Measurements from ENCODE around the gene IQGAP1.

IQGAP1 gene

GRCh38 chr15:90465140-90465929 is 77.3 kb downstream of the IQGAP1 start:
- TF ChIP-seq, protein P1, sequence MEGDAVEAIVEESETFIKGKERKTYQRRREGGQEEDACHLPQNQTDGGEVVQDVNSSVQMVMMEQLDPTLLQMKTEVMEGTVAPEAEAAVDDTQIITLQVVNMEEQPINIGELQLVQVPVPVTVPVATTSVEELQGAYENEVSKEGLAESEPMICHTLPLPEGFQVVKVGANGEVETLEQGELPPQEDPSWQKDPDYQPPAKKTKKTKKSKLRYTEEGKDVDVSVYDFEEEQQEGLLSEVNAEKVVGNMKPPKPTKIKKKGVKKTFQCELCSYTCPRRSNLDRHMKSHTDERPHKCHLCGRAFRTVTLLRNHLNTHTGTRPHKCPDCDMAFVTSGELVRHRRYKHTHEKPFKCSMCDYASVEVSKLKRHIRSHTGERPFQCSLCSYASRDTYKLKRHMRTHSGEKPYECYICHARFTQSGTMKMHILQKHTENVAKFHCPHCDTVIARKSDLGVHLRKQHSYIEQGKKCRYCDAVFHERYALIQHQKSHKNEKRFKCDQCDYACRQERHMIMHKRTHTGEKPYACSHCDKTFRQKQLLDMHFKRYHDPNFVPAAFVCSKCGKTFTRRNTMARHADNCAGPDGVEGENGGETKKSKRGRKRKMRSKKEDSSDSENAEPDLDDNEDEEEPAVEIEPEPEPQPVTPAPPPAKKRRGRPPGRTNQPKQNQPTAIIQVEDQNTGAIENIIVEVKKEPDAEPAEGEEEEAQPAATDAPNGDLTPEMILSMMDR (IDR thresholded peaks at IDR 0.05; ENCODE audit: low read depth, low read length, missing control alignments) = no peak
- no peak for DNase-seq (ENCODE audit: extremely low read depth, low read depth)
- H3K4me3 ChIP-seq (replicated peaks; ENCODE audit: low read depth, low read length) = no peak overlapping the region

DNA sequence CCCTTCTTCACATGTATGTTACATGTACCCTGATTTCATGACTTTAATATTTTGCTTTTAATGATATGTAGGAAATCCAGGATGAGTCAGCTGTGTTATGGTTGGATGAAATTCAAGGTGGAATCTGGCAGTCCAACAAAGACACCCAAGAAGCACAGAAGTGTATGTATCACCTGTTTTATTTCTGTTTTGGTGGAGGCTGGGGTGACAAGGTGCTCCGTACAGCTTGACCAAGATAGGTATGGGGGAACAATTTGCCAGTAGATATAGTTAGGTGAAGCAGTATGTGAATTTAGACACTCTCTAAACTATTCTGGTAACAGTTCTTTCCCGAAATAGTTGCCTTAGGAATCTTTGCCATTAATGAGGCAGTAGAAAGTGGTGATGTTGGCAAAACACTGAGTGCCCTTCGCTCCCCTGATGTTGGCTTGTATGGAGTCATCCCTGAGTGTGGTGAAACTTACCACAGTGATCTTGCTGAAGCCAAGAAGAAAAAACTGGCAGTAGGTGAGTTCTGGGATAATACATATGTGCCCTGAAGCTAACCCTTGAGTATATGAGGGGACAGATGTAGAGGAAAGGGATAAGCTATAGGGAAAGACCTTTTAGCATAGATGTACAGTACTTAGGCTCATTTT is 78.0 kb downstream of the IQGAP1 start:
- no peak for DNase-seq (ENCODE audit: extremely low read depth, low read depth)
- TF ChIP-seq, protein P1 (IDR thresholded peaks at IDR 0.05; ENCODE audit: low read depth, low read length, missing control alignments) = no peak
- H3K4me3 ChIP-seq (replicated peaks; ENCODE audit: low read depth, low read length) = no peak overlapping the region

- TF ChIP-seq, protein P1 (IDR thresholded peaks at IDR 0.05; ENCODE audit: low read depth, low read length, missing control alignments) = no peak
- DNase-seq (ENCODE audit: extremely low read depth, low read depth) = no peak
- H3K4me3 ChIP-seq (replicated peaks; ENCODE audit: low read depth, low read length) = no peak overlapping the region
Measured at GRCh38 chr15:90469723-90470122, 81.7 kb downstream of the IQGAP1 start.

DNA sequence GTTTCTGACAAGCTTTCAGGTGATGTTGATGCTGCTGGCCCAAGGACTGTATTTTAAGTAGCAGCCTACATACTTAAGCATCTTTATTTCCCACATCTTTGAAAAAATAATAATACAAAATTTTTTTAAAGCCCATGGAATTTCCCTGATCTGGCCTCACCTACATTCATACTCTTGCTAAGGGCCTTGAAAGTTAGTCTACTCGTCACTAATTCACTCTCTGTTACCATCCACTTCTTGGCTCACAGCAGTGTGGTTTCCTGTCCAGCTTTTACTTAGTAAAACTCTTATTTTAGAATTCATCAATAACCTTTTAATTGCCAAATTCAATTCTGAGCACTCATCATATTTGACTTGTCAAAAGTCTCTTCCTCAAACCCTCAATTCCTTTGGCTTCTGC is 82.4 kb downstream of the IQGAP1 start:
- no peak overlapping the region for H3K4me3 ChIP-seq (replicated peaks; ENCODE audit: low read depth, low read length)
- DNase-seq (ENCODE audit: extremely low read depth, low read depth) = no peak
- TF ChIP-seq, protein P1 (IDR thresholded peaks at IDR 0.05; ENCODE audit: low read depth, low read length, missing control alignments) = no peak

DNA sequence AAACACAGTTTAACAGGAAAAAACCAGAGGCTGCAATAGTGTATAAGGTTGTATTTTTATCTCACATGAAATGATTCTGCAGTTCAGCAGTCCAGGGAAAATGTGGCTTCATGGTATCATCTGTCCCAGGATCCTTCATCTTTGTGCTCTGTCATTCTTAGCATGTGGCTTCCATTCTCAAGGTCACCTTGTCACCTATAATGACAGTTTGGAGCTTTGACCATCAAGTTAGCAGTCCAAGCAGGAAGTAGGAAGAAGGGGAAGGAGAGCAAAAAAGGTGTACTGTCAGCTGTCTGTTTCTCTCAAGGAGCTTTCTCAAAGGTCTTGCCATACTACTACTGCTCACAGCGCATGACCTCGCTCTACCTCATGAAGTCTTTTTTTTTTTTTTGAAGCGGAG is 83.1 kb downstream of the IQGAP1 start:
- TF ChIP-seq, protein P1 (IDR thresholded peaks at IDR 0.05; ENCODE audit: low read depth, low read length, missing control alignments) = no peak
- H3K4me3 ChIP-seq (replicated peaks; ENCODE audit: low read depth, low read length) = no peak overlapping the region
- no peak for DNase-seq (ENCODE audit: extremely low read depth, low read depth)

GRCh38 chr15:90471769-90472168 is 83.7 kb downstream of the IQGAP1 start:
- DNase-seq (ENCODE audit: extremely low read depth, low read depth) = no peak
- no peak overlapping the region for H3K4me3 ChIP-seq (replicated peaks; ENCODE audit: low read depth, low read length)
- TF ChIP-seq, protein P1 (IDR thresholded peaks at IDR 0.05; ENCODE audit: low read depth, low read length, missing control alignments) = no peak
